Mesothelial cell of epicardium (in vitro differentiated cells): ENCODE measurements around the gene CAMTA1. TPM values are rescaled to one million over a fixed set of nuclear protein-coding genes. Genes with fewer than 3 reads are reported as not detected.

ENCODE experiments used
- DNase-seq, 2 experiments: peaks; one replicate each; pipeline ENCODE4 v3.0.0; 2021; ENCODE audit warnings: low spot score in 2 of 2; ENCODE audit not compliant: unreplicated experiment in 2 of 2
- H3K27ac Mint-ChIP-seq: 2 replicates; pipeline ENCODE4 v1.8.0; 2021; ENCODE audit warnings: mixed read lengths
- H3K27me3 Mint-ChIP-seq: 2 replicates; pipeline ENCODE4 v1.8.0; 2021; ENCODE audit warnings: low read depth, mixed read lengths
- H3K36me3 Mint-ChIP-seq: 2 replicates; pipeline ENCODE4 v1.8.0; 2021; ENCODE audit warnings: mixed read lengths
- H3K4me1 Mint-ChIP-seq: 2 replicates; pipeline ENCODE4 v1.8.0; 2021; ENCODE audit warnings: mixed read lengths
- H3K4me3 Mint-ChIP-seq: 2 replicates; pipeline ENCODE4 v1.8.0; 2021; ENCODE audit warnings: mild to moderate bottlenecking, moderate library complexity, mixed read lengths
- H3K9me3 Mint-ChIP-seq: 2 replicates; pipeline ENCODE4 v1.8.0; 2021; ENCODE audit warnings: mixed read lengths
- CTCF ChIP-seq: fragments of 200-600 bp; sonication (generic); IDR thresholded peaks from one replicate; pipeline ENCODE4 v1.5.0; 2021; ENCODE audit warnings: antibody characterized with exemption; ENCODE audit not compliant: unreplicated experiment
- total RNA-seq: library from RNA; stranded (reverse); gene quantifications from 3 replicates; pipeline ENCODE4 v1.2.1, GENCODE V29; 2021

CAMTA1 gene
- total RNA-seq, 1 donor from 2014 or later: 70.4 TPM

GRCh38 chr1:7640350-7640749 is 855.1 kb downstream of the CAMTA1 start:
- Mint-ChIP-seq H3K9me3 (no peaks in the 10 kb centered on the region), H3K4me3 (no peak overlapping the region), H3K27me3 (peaks cover 3% of the 10 kb centered on the region), H3K27ac (no peak overlapping the region), H3K4me1 (peaks cover 15% of the 10 kb centered on the region), H3K36me3 (no peaks in the 10 kb centered on the region)
- no peak for TF ChIP-seq CTCF
- no peak for DNase-seq

GRCh38 chr1:7640920-7641585 is 855.8 kb downstream of the CAMTA1 start:
- Mint-ChIP-seq H3K9me3 (no peaks in the 10 kb centered on the region), H3K27ac (no peak overlapping the region), H3K4me3 (no peak overlapping the region), H3K27me3 (peaks cover 3% of the 10 kb centered on the region), H3K36me3 (no peaks in the 10 kb centered on the region), H3K4me1 (peaks cover 15% of the 10 kb centered on the region)
- no peak for TF ChIP-seq CTCF
- DNase-seq: no peak

- Mint-ChIP-seq H3K4me3 (no peak overlapping the region), H3K27me3 (peaks cover 3% of the 10 kb centered on the region), H3K9me3 (no peaks in the 10 kb centered on the region), H3K4me1 (peaks cover 15% of the 10 kb centered on the region), H3K27ac (no peak overlapping the region), H3K36me3 (no peaks in the 10 kb centered on the region)
- DNase-seq: no peak
- TF ChIP-seq CTCF: no peak
Measured at GRCh38 chr1:7641587-7642417, 856.5 kb downstream of the CAMTA1 start.

GRCh38 chr1:7642418-7642704 is 857.1 kb downstream of the CAMTA1 start:
- no peaks in the 10 kb centered on the region for H3K36me3 Mint-ChIP-seq
- peaks cover 15% of the 10 kb centered on the region for H3K4me1 Mint-ChIP-seq
- no peak for TF ChIP-seq CTCF
- H3K9me3 Mint-ChIP-seq: no peaks in the 10 kb centered on the region
- no peak overlapping the region for H3K4me3 Mint-ChIP-seq
- H3K27ac Mint-ChIP-seq: no peak overlapping the region
- H3K27me3 Mint-ChIP-seq: peaks cover 3% of the 10 kb centered on the region
- no peak for DNase-seq

GRCh38 chr1:7642781-7643529 is 857.7 kb downstream of the CAMTA1 start:
- Mint-ChIP-seq H3K4me1 (peaks cover 15% of the 10 kb centered on the region), H3K36me3 (no peaks in the 10 kb centered on the region), H3K27ac (peak overlapping the region; percentile 88), H3K27me3 (peaks cover 3% of the 10 kb centered on the region), H3K4me3 (no peak overlapping the region), H3K9me3 (no peaks in the 10 kb centered on the region)
- DNase-seq: no peak
- no peak for TF ChIP-seq CTCF
